GM19395 (cell line): ENCODE data around the gene INSYN1.

Source experiments
- ATAC-seq: cut with Tn5 transposase; IDR thresholded peaks from one replicate; pipeline ENCODE4 v1.9.1; 2021; ENCODE audit warnings: mild to moderate bottlenecking, moderate library complexity; ENCODE audit not compliant: unreplicated experiment

INSYN1 gene

GRCh38 chr15:73691396-73691795 lies 61.8 kb downstream of the INSYN1 start:
- no peak for ATAC-seq

GRCh38 chr15:73688455-73688854 lies 64.7 kb downstream of the INSYN1 start:
- no peak for ATAC-seq

- no peak for ATAC-seq
These were observed 65.8 kb downstream of the INSYN1 start for GRCh38 chr15:73687351-73687750.

DNA sequence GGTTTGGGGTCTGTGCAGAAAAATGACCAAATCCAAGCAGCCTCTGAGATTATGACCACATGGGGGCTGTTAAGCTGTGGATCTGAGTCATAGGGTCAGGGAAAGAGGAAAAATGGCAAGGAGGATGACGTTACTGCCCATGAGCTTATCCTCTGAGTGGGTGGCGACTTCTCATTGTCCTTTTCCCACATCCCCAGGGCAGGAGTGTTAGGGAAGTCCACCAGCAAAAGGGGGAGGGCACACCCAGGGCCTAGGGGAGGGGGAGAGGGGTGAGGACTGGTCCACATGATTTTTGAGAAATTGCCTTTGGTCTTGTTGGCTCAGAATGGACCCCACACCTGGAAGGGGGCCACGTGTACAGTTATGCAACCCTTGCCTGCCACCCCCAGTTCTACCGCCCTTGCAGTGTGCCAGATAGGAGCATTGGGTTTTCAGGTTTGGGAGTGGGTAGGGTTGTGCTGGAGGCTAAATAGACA lies 66.3 kb downstream of the INSYN1 start:
- no peak for ATAC-seq

DNA sequence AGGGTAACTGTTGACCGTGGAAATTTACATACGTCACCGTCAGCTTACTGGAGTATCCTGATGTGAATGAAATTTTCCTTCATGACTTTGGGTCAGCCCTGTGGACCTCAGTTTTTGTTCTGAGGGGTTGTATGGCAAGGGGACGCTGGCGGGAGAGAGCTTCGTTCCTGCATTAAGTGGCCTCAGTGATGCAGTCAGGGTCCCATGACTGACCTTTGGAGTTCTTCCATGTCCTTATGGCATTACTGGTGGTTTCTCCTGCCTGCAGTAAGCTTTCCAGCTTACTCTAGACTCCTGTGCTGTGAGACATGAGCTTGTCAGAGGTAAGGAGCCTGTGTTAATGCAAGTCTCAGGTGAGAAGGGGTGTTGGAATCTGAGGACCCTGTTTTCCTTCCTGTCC lies 67.2 kb downstream of the INSYN1 start:
- no peak for ATAC-seq
